BLaER1 treated with 17β-estradiol and CSF1 and Interleukin-3, amounts not matched to agents 10 nM and 100 nM (cell line): ENCODE measurements around the gene NF1.
A peak's percentile ranks its signal among the peaks of the same experiment; 100 is the strongest.
"Not testable (repeated sequence)": the region's sequence is repeated elsewhere in the genome, so short reads cannot be mapped to it uniquely, and the experiment has no call there.

ENCODE experiments used
- H3K27ac ChIP-seq, 11 experiments: shearing (Covaris generic); formaldehyde crosslinking; 2 replicates each; pipeline ENCODE4 v1.8.1; 2022
- H3K27me3 ChIP-seq, 11 experiments: shearing (Covaris generic); formaldehyde crosslinking; 2 replicates each; pipeline ENCODE4 v1.8.1; 2022
- H3K36me3 ChIP-seq, 11 experiments: shearing (Covaris generic); formaldehyde crosslinking; 2 replicates each; pipeline ENCODE4 v1.8.1; 2022
- H3K4me1 ChIP-seq, 10 experiments: shearing (Covaris generic); formaldehyde crosslinking; 2 replicates each; pipeline ENCODE4 v1.8.1; 2022
- H3K4me2 ChIP-seq, 11 experiments: shearing (Covaris generic); formaldehyde crosslinking; 2 replicates each; pipeline ENCODE4 v1.8.1; 2022
- H3K4me3 ChIP-seq, 10 experiments: shearing (Covaris generic); formaldehyde crosslinking; 2 replicates each; pipeline ENCODE4 v1.8.1; 2022
- H3K9ac ChIP-seq, 11 experiments: shearing (Covaris generic); formaldehyde crosslinking; 2 replicates each; pipeline ENCODE4 v1.8.1; 2022
- H3K9me3 ChIP-seq, 11 experiments: shearing (Covaris generic); formaldehyde crosslinking; replicated peaks in 1 of 11; 2 replicates each; pipeline ENCODE4 v1.8.1; 2022
- H4K20me1 ChIP-seq, 11 experiments: shearing (Covaris generic); formaldehyde crosslinking; 2 replicates each; pipeline ENCODE4 v1.8.1; 2022
- Cebpa-rat ChIP-seq, 11 experiments: shearing (Covaris generic); IDR thresholded peaks; 2 replicates each; pipeline ENCODE4 v1.8.1; 2022

Gene NF1, protein sequence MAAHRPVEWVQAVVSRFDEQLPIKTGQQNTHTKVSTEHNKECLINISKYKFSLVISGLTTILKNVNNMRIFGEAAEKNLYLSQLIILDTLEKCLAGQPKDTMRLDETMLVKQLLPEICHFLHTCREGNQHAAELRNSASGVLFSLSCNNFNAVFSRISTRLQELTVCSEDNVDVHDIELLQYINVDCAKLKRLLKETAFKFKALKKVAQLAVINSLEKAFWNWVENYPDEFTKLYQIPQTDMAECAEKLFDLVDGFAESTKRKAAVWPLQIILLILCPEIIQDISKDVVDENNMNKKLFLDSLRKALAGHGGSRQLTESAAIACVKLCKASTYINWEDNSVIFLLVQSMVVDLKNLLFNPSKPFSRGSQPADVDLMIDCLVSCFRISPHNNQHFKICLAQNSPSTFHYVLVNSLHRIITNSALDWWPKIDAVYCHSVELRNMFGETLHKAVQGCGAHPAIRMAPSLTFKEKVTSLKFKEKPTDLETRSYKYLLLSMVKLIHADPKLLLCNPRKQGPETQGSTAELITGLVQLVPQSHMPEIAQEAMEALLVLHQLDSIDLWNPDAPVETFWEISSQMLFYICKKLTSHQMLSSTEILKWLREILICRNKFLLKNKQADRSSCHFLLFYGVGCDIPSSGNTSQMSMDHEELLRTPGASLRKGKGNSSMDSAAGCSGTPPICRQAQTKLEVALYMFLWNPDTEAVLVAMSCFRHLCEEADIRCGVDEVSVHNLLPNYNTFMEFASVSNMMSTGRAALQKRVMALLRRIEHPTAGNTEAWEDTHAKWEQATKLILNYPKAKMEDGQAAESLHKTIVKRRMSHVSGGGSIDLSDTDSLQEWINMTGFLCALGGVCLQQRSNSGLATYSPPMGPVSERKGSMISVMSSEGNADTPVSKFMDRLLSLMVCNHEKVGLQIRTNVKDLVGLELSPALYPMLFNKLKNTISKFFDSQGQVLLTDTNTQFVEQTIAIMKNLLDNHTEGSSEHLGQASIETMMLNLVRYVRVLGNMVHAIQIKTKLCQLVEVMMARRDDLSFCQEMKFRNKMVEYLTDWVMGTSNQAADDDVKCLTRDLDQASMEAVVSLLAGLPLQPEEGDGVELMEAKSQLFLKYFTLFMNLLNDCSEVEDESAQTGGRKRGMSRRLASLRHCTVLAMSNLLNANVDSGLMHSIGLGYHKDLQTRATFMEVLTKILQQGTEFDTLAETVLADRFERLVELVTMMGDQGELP (N-terminal part only)

DNA sequence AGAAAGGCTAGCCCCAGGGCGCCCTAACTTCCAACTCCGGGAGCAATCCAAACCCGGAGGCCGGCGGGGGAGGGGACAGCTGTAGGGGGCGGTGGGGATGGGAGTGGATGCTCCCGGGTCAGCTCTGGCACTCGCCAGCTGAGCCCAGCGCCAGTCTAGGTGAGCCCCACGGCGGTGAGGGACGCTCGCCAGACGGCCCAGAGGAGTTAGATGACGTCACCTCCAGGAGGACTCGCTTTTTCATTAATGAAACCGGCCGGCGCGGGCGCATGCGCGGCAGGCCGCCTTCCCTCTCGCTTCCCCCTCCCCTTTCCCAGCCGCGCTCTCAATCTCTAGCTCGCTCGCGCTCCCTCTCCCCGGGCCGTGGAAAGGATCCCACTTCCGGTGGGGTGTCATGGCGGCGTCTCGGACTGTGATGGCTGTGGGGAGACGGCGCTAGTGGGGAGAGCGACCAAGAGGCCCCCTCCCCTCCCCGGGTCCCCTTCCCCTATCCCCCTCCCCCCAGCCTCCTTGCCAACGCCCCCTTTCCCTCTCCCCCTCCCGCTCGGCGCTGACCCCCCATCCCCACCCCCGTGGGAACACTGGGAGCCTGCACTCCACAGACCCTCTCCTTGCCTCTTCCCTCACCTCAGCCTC is at the start of gene NF1:
NF1 (plus strand) TSS at position 378 of the 636 bp plus-strand sequence. CDS start 333 bp downstream, outside the sequence.
- Histone ChIP-seq H3K4me3 (peak within 1 kb of the TSS; percentile 66 to 91 (median 86)), H3K4me1 (peaks cover 9 to 25% (median 19%) of the 10 kb centered on the region in 10 experiments), H3K9ac (peak within 1 kb of the TSS; percentile 84 to 97 (median 89)), H3K36me3 (peaks cover 0 to 4% (median 0%) of the 10 kb centered on the region in 11 experiments; a peak in 2 of 22 replicates), H3K27ac (peak within 1 kb of the TSS; percentile 73 to 93 (median 86)), H3K27me3 (no peaks in the 10 kb centered on the region), H3K4me2 (peak within 1 kb of the TSS; percentile 84 to 98 (median 91)), H4K20me1 (peaks cover 0 to 36% (median 15%) of the 10 kb centered on the region in 11 experiments; a peak in 15 of 22 replicates), H3K9me3 (no peaks in the 10 kb centered on the region)
- TF ChIP-seq Cebpa-rat (IDR thresholded peaks at IDR 0.05), result no peak

DNA sequence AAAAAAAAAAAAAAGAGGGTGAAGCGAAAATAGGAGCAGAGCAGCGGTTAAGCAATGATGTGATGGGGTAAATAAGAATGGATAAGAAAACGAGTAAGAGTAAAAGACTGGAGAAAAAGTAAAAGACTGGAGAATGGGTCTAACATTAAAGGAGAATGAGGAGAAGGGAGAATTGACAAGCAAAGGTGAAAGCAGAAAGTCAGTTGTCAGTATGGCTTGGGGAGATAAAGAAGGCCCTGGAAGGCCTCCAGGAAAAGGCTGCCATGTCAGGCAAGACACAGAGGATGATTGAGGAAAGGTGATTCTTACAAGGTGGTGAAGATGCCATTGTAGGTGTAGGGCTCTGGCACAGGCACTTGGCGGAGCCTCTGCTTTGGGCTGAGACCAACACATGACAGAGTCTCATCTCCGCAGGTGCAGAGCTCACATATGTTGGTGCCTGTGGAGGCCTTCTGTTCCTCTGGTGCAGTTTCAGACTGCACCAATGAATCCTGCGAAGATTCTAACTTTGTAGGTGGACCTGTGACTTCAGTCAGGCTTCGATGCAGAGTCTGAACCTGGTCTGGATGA is 47.8 kb upstream of the NF1 start:
- H4K20me1 ChIP-seq, H3K4me3 ChIP-seq, H3K36me3 ChIP-seq, H3K27me3 ChIP-seq, H3K4me2 ChIP-seq, H3K9ac ChIP-seq, H3K27ac ChIP-seq: not testable (repeated sequence)
- Histone ChIP-seq H3K9me3 (peaks cover 0 to 18% (median 7%) of the 10 kb centered on the region in 11 experiments; a peak in 11 of 22 replicates), H3K4me1 (peaks cover 0 to 13% (median 2%) of the 10 kb centered on the region in 10 experiments; a peak in 10 of 20 replicates)

DNA sequence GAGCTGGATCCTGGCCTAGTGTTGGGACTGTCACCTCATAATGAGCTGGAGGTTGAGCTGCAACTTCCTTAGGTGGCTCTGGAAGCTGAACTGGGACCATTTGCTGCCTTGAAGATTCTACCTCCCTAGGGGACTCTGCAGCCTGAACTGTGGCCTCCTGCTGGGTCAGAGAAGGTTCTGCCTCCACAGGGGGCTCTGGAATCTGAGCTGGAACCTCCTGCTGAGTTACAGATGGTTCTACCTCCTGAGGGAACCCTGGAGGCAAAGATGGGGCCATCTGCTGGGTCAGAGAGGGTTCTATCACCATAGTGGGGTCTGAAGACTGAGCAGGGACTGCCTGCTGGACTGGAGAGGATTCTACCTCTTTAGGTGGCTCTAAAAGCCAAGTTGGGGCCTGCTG is 46.6 kb upstream of the NF1 start:
- TF ChIP-seq Cebpa-rat (IDR thresholded peaks at IDR 0.05), result no peak
- H3K9me3 ChIP-seq, result peaks cover 0 to 18% (median 7%) of the 10 kb centered on the region in 11 experiments; a peak in 11 of 22 replicates
- no peaks in the 10 kb centered on the region for H4K20me1 ChIP-seq
- no peak overlapping the region for H3K9ac ChIP-seq
- H3K4me1 ChIP-seq, result peaks cover 0 to 25% (median 6%) of the 10 kb centered on the region in 10 experiments; a peak in 10 of 20 replicates
- no peak overlapping the region for H3K4me2 ChIP-seq
- no peak overlapping the region for H3K4me3 ChIP-seq
- H3K27me3 ChIP-seq, result no peaks in the 10 kb centered on the region
- no peaks in the 10 kb centered on the region for H3K36me3 ChIP-seq
- no peak overlapping the region for H3K27ac ChIP-seq

DNA sequence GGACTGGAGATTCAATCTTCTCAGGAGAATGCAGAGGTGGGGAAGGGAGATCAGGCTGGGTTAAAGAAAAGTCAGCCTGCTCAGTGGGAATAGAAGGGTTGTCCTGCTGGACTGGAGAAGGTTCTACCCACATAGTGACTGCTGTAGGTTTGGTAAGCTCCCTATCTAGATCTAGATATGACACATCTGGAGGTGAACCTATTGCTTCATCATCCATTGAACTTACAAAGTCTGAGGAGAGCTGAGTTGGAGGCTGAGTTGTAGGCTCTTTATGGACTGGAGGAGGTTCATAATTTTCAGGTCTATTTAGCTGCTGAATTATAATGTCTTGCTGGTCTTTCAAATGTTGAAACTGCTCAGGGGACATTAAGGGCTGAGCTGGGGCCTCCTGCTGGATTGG is 46.0 kb upstream of the NF1 start:
- Histone ChIP-seq H3K4me2 (no peak overlapping the region), H3K4me3 (no peak overlapping the region), H3K9me3 (peaks cover 0 to 18% (median 7%) of the 10 kb centered on the region in 11 experiments; a peak in 11 of 22 replicates), H4K20me1 (no peaks in the 10 kb centered on the region), H3K36me3 (no peaks in the 10 kb centered on the region), H3K4me1 (peaks cover 0 to 26% (median 6%) of the 10 kb centered on the region in 10 experiments; a peak in 10 of 20 replicates), H3K9ac (no peak overlapping the region), H3K27me3 (no peaks in the 10 kb centered on the region), H3K27ac (no peak overlapping the region)
- no peak for TF ChIP-seq Cebpa-rat (IDR thresholded peaks at IDR 0.05)

DNA sequence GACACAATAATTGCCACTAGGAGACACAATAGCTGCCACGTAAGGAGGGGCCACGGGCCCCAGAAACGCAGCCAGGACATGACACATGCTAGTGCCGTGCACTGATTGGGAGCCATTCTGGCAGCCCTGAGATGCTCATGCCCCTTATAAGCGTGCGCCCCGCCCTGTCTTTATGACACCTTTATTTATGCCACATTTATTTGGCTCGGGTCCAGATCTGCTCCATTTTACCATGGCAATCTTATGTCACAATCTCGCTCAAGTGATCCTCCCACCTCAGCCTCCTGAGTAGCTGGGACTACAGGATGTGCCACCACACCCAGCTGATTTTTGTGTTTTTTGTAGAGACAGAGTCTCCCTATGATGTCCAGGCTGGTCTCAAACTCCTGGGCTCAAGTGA is 43.8 kb upstream of the NF1 start:
- Histone ChIP-seq H3K4me1 (peaks cover 0 to 26% (median 6%) of the 10 kb centered on the region in 10 experiments; a peak in 10 of 20 replicates), H4K20me1 (no peaks in the 10 kb centered on the region), H3K4me3 (no peak overlapping the region), H3K9me3 (peaks cover 0 to 18% (median 7%) of the 10 kb centered on the region in 11 experiments; a peak in 11 of 22 replicates), H3K9ac (no peak overlapping the region), H3K36me3 (no peaks in the 10 kb centered on the region), H3K27ac (no peak overlapping the region), H3K4me2 (peak overlapping the region in 3 of 11 experiments; percentile 18 to 73 (median 72); a peak in 2 of 22 replicates), H3K27me3 (no peaks in the 10 kb centered on the region)
- TF ChIP-seq Cebpa-rat (IDR thresholded peaks at IDR 0.05), result no peak

DNA sequence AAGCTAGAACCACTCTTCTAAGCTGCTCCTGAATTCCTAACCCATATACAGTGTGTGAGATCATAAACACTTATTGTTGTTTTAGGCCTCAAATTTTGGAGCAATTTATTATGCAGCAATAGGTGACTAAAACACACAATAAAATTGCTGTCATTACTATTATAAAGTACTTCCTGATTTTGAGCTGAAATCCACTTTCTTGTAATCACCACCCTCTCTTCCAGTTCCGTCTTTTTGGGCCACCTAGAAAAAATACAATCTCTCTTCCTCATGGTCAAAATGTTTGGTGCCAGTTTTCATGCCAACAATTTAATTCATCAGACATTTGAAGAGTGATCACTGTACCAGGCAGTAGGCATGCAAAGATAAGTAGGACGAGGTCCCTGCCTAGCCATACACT is 43.3 kb upstream of the NF1 start:
- Histone ChIP-seq H3K4me3 (no peak overlapping the region), H3K27me3 (no peaks in the 10 kb centered on the region), H3K27ac (peak overlapping the region in 3 of 11 experiments; percentile 56 to 61 (median 61); a peak in 6 of 22 replicates), H4K20me1 (no peaks in the 10 kb centered on the region), H3K4me2 (peak overlapping the region in 5 of 11 experiments; percentile 62 to 74 (median 72); a peak in 10 of 22 replicates), H3K9ac (0 out of 22 replicates have a peak overlapping the region, but pooled peaks of 1 of the 11 experiments have one; percentile 2), H3K4me1 (peaks cover 0 to 26% (median 6%) of the 10 kb centered on the region in 10 experiments; a peak in 10 of 20 replicates), H3K9me3 (peaks cover 0 to 18% (median 7%) of the 10 kb centered on the region in 11 experiments; a peak in 11 of 22 replicates), H3K36me3 (no peaks in the 10 kb centered on the region)
- no peak for TF ChIP-seq Cebpa-rat (IDR thresholded peaks at IDR 0.05)

DNA sequence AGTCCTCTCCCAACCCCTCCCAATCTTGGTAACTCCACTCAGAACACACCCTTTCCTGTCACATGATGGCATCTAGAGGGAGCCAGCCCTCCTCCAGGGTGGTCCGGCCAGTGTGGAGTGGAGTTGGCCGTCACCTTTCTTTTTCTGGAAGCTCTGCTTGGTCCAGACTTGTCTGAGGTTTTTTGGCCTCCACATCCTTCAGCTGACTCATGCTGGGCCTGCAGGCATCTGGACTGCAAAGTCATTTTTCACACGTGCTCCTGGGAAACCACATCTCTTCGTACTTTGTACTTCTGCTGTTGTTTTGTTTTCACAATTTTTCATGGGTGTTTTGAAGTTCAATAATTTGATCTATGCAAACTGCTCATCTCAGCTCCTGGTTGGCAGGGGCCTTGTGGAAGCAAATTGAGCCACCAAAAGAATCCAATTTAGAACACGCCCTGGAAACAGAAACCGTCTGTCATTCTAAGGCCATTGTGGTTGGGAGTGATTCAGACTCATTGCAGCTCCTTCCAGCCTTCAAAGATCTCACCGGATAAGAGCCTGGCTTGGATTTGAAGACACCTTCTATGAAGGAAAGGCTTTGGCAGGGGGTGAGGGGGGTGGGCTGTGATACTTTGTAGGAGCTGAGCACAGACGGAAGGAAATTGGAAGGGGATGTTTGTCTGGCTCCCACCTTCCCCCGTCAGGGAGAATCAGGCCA is 42.4 kb upstream of the NF1 start:
- H3K36me3 ChIP-seq, result no peaks in the 10 kb centered on the region
- H3K9ac ChIP-seq, result peak overlapping the region in 1 of 11 experiments; percentile 2; a peak in 1 of 22 replicates
- no peaks in the 10 kb centered on the region for H3K27me3 ChIP-seq
- peaks cover 0 to 18% (median 7%) of the 10 kb centered on the region in 11 experiments; a peak in 11 of 22 replicates for H3K9me3 ChIP-seq
- H3K4me2 ChIP-seq, result peak overlapping the region in 5 of 11 experiments; percentile 62 to 74 (median 72); a peak in 11 of 22 replicates
- TF ChIP-seq Cebpa-rat (IDR thresholded peaks at IDR 0.05), result no peak
- H4K20me1 ChIP-seq, result no peaks in the 10 kb centered on the region
- H3K27ac ChIP-seq, result peak overlapping the region in 4 of 11 experiments; percentile 18 to 61 (median 58); a peak in 7 of 22 replicates
- peaks cover 0 to 26% (median 6%) of the 10 kb centered on the region in 10 experiments; a peak in 10 of 20 replicates for H3K4me1 ChIP-seq
- H3K4me3 ChIP-seq, result no peak overlapping the region
